ENCODE data around the gene PFN4. TPM values are rescaled to one million over a fixed set of nuclear protein-coding genes. Genes with fewer than 3 reads are reported as not detected.
"Not testable (repeated sequence)": the region's sequence is repeated elsewhere in the genome, so short reads cannot be mapped to it uniquely, and the experiment has no call there.

PFN4 gene
- total RNA-seq, 4 donors from 2014 or later: 0.39 to 5.7 (median 1.7) TPM; not detected in 1

DNA sequence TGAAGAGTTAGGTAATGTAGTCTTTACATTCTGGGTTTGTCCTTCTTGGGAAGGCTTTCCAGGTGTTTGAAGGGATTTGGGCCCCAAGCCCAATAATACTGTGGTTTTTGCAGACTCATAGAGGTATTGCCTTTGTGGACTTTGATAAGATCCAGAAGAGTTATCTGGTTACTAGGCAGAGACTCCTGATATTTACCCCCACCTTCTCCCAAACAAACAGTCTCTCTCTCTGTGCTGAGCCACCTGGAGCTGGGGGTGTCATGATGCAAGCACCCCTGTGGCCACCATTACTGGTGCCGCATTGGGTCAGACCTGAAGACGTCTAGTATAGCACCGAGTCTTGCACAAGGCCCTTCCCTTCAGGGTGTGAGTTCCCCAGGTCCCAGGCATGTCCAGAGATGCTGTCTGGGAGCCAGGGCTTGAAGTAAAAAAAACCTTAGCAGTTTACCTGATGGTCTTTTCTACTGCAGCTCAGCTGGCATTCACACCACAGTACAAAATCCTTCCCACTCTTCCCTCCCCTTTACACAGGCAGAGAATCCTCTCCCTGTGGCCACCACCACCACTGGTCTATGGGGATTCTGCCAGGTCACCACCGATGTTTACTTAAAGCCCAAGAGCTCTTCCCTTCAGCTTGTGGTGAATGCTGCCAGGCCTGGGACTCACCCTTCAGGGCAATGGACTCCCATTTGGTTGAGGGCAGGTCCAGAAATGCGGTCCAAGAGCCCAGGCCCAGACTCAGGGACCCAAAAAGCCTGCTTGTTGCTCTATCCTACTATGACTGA lies 29.5 kb upstream of the PFN4 start:
- 87 to 95% methylated on average over 5 of the region's 5 CpGs for WGBS, 2 donors
- Histone ChIP-seq H3K27ac (no peak overlapping the region), H3K36me3 (peaks cover 0 to 75% (median 0%) of the 10 kb centered on the region in 3 donors), H3K27me3 (no peaks in the 10 kb centered on the region), H3K4me1 (no peaks in the 10 kb centered on the region), H3K4me3 (no peak overlapping the region), H3K9me3 (peaks cover 0 to 9% (median under 1%) of the 10 kb centered on the region in 4 donors)
- DNase-seq (ENCODE audit: low spot score in 2 of 2): no peak
- TF ChIP-seq, protein P1, sequence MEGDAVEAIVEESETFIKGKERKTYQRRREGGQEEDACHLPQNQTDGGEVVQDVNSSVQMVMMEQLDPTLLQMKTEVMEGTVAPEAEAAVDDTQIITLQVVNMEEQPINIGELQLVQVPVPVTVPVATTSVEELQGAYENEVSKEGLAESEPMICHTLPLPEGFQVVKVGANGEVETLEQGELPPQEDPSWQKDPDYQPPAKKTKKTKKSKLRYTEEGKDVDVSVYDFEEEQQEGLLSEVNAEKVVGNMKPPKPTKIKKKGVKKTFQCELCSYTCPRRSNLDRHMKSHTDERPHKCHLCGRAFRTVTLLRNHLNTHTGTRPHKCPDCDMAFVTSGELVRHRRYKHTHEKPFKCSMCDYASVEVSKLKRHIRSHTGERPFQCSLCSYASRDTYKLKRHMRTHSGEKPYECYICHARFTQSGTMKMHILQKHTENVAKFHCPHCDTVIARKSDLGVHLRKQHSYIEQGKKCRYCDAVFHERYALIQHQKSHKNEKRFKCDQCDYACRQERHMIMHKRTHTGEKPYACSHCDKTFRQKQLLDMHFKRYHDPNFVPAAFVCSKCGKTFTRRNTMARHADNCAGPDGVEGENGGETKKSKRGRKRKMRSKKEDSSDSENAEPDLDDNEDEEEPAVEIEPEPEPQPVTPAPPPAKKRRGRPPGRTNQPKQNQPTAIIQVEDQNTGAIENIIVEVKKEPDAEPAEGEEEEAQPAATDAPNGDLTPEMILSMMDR (IDR thresholded peaks at IDR 0.05): no peak
- TF ChIP-seq EP300 (IDR thresholded peaks at IDR 0.05) (no peak), POLR2A (IDR thresholded peaks at IDR 0.05) (no peak)

DNA sequence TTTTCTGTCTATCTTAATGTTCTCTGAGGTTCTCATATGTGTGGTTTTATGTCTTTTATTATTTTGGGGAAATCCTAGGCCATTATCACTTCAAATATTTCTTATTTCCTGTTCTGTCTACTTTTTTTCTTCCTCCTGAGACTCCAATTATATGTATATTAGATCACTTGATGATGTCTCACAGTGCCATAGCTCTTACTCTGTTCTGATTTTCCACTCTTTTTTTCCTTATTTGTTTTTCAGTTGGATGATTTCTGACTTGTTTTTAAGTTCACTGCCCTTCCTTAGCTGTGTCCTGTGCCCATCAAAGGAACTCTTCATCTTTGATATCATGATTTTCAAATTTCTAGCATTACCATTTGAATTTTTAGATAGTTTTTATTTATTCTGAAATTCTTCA lies 24.2 kb upstream of the PFN4 start:
- H3K27me3 ChIP-seq: no peaks in the 10 kb centered on the region
- DNase-seq (ENCODE audit: low spot score in 2 of 2): no peak
- TF ChIP-seq, protein P1 (IDR thresholded peaks at IDR 0.05): no peak
- TF ChIP-seq EP300 (IDR thresholded peaks at IDR 0.05) (no peak), POLR2A (IDR thresholded peaks at IDR 0.05) (no peak)
- H3K4me1 ChIP-seq: no peaks in the 10 kb centered on the region
- peaks cover 0 to 85% (median 3%) of the 10 kb centered on the region in 3 donors for H3K36me3 ChIP-seq
- H3K9me3 ChIP-seq: peaks cover 0 to 20% (median 6%) of the 10 kb centered on the region in 4 donors
- no peak overlapping the region for H3K4me3 ChIP-seq
- H3K27ac ChIP-seq: no peak overlapping the region

DNA sequence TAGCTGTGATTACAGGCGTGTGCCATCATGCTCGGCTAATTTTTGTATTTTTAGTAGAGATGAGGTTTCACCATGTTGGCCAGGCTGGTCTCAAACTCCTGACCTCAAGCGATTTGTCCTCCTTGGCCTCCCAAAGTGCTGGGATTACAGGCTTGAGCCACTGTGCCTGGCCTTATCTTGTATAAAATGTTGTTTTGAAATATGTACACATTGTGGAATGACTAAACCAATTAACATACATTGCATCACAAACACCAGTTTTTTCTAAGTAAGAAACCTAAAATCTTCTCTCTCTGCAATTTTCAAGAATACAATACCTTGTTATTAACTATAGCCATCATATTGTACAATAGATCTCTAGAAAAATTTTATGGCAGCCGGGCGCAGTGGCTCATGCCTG lies 17.2 kb upstream of the PFN4 start:
- not testable (repeated sequence) for H3K9me3 ChIP-seq; H3K27ac ChIP-seq; H3K4me1 ChIP-seq; H3K4me3 ChIP-seq; H3K27me3 ChIP-seq; DNase-seq (ENCODE audit: low spot score in 2 of 2)
- WGBS, 2 donors: 91% methylated on average over 5 of the region's 5 CpGs
- H3K36me3 ChIP-seq: peaks cover 0 to 57% (median 3%) of the 10 kb centered on the region in 3 donors

DNA sequence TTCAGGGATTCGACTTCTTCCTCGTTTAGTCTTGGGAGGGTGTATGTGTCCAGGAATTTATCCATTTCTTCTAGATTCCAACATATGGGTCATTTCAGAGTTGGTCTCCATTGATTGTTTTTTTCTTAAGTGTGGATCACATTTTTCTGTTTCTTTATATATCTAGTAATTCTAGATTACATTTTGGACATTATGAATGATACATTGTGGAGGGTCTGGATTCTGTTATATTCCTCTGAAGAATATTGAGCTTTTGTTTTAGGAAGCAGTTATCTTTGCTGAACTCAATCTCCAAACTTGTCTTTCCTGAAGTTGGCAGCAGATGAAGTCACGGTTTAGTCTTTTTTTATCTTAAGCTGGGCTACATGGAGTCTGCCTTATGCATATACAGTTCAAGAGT lies 9.4 kb upstream of the PFN4 start:
- TF ChIP-seq, protein P1 (IDR thresholded peaks at IDR 0.05): no peak
- TF ChIP-seq EP300 (IDR thresholded peaks at IDR 0.05) (no peak), POLR2A (IDR thresholded peaks at IDR 0.05) (no peak)
- H3K27ac ChIP-seq: no peak overlapping the region
- no peak overlapping the region for H3K4me3 ChIP-seq
- H3K36me3 ChIP-seq: peaks cover 0 to 5% (median 0%) of the 10 kb centered on the region in 3 donors
- H3K9me3 ChIP-seq: peaks cover 0 to 6% (median 0%) of the 10 kb centered on the region in 4 donors
- 96 to 100% methylated on average over 3 of the region's 3 CpGs for WGBS, 2 donors
- H3K4me1 ChIP-seq: peaks cover 0 to 6% (median 0%) of the 10 kb centered on the region in 4 donors
- no peak for DNase-seq (ENCODE audit: low spot score in 2 of 2)
- no peaks in the 10 kb centered on the region for H3K27me3 ChIP-seq

DNA sequence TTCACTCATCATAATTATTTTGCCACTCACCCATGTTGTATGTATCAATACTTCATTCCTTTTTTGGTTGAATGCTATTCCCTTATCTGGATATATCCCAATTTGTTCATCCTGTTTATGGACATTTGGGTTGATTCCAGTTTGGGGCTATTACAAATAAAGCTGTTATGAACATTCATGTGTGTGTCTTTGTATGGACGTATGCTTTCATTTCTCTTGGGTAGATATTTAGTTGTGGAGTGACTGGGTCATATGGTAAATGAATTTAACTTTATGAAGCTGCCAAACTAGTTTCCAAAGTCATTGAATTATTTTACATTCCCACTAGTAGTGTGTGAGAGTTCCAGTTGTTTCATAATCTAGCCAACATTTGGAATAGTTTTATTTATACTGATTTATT lies 2.8 kb upstream of the PFN4 start:
- H3K36me3 ChIP-seq: no peaks in the 10 kb centered on the region
- DNase-seq (ENCODE audit: low spot score in 2 of 2): no peak
- WGBS, 2 donors: 27 to 41% methylated on average over 1 of the region's 1 CpG
- no peaks in the 10 kb centered on the region for H3K27me3 ChIP-seq
- no peak overlapping the region for H3K27ac ChIP-seq
- H3K4me3 ChIP-seq: no peak overlapping the region
- H3K9me3 ChIP-seq: no peaks in the 10 kb centered on the region
- peaks cover 0 to 34% (median 14%) of the 10 kb centered on the region in 4 donors for H3K4me1 ChIP-seq
- TF ChIP-seq EP300 (IDR thresholded peaks at IDR 0.05) (no peak), POLR2A (IDR thresholded peaks at IDR 0.05) (no peak)
- TF ChIP-seq, protein P1 (IDR thresholded peaks at IDR 0.05): no peak
